ENCODE data around the gene LINC00305. TPM values are rescaled to one million over a fixed set of nuclear protein-coding genes. Genes with fewer than 3 reads are reported as not detected.

The LINC00305 gene
- polyA plus RNA-seq, 3 donors: not detected

DNA sequence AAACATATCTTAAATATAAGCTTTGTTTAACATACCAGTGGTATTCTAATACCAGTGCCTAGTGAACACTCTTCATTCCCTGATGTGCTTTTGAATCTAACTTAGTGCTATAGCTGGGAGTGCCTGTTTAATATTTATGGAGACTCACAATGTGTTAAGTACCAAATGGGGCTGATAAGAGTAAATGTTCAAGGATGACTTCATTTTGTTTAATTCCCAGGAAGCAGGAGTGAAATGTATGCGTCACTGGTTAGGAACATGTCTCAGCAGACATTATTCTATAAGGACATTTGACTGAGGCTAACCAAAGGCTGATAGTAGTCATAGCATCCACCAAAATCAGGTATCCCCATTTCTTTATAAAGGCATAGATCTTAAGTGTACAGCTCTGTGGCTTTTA lies 31.7 kb upstream of the LINC00305 start:
- intact Hi-C loops (cut with micrococcal nuclease): no loop called here
- no peak overlapping the region for H3K9ac ChIP-seq (ENCODE audit: insufficient read depth, low read length, poor library complexity, severe bottlenecking)
- Mint-ChIP-seq H3K36me3 (no peaks in the 10 kb centered on the region), H3K4me1 (no peaks in the 10 kb centered on the region), H3K9me3 (peaks cover 0 to 8% (median 0%) of the 10 kb centered on the region in 7 donors), H3K27me3 (ENCODE audit: low read depth in 3 of 3) (peaks cover 0 to 2% (median 0%) of the 10 kb centered on the region in 3 donors), H3K27ac (no peak overlapping the region), H3K4me3 (no peak overlapping the region)
- no peak overlapping the region for H3K4me2 ChIP-seq (replicated peaks; ENCODE audit: extremely low read depth, low read length, poor library complexity, severe bottlenecking)
- H2AFZ ChIP-seq (ENCODE audit: insufficient read depth, low read depth, low read length, poor library complexity, severe bottlenecking): no peak overlapping the region
- DNase-seq: no peak
- no peaks in the 10 kb centered on the region for H3K4me1 ChIP-seq (ENCODE audit: control insufficient read depth in 1 of 2, insufficient read depth in 2 of 2, low read length in 2 of 2)
- no peaks in the 10 kb centered on the region for H4K20me1 ChIP-seq (ENCODE audit: insufficient read depth, low read length)
- H3K4me3 ChIP-seq (replicated peaks in 1 of 3; ENCODE audit: low read depth in 2 of 3, low read length in 3 of 3): no peak overlapping the region
- TF ChIP-seq, protein P1, sequence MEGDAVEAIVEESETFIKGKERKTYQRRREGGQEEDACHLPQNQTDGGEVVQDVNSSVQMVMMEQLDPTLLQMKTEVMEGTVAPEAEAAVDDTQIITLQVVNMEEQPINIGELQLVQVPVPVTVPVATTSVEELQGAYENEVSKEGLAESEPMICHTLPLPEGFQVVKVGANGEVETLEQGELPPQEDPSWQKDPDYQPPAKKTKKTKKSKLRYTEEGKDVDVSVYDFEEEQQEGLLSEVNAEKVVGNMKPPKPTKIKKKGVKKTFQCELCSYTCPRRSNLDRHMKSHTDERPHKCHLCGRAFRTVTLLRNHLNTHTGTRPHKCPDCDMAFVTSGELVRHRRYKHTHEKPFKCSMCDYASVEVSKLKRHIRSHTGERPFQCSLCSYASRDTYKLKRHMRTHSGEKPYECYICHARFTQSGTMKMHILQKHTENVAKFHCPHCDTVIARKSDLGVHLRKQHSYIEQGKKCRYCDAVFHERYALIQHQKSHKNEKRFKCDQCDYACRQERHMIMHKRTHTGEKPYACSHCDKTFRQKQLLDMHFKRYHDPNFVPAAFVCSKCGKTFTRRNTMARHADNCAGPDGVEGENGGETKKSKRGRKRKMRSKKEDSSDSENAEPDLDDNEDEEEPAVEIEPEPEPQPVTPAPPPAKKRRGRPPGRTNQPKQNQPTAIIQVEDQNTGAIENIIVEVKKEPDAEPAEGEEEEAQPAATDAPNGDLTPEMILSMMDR (IDR thresholded peaks at IDR 0.05): no peak
- no peaks in the 10 kb centered on the region for H3K79me2 ChIP-seq (ENCODE audit: insufficient read depth, low read length)
- H3K9me3 ChIP-seq (replicated peaks in 1 of 2; ENCODE audit: control insufficient read depth in 1 of 2, insufficient read depth in 1 of 2, low read length in 2 of 2): no peaks in the 10 kb centered on the region
- no peaks in the 10 kb centered on the region for H3K27me3 ChIP-seq (ENCODE audit: control insufficient read depth in 2 of 2, insufficient read depth in 2 of 2, low read length in 2 of 2)
- no peaks in the 10 kb centered on the region for H3K36me3 ChIP-seq (replicated peaks in 1 of 2; ENCODE audit: control insufficient read depth in 1 of 2, insufficient read depth in 2 of 2, low read length in 2 of 2)
- no peak overlapping the region for H3K27ac ChIP-seq (ENCODE audit: low read depth in 1 of 2, low read length in 2 of 2)
- WGBS (ENCODE audit: insufficient coverage): 100% methylated on average over 1 of the region's 1 CpG

DNA sequence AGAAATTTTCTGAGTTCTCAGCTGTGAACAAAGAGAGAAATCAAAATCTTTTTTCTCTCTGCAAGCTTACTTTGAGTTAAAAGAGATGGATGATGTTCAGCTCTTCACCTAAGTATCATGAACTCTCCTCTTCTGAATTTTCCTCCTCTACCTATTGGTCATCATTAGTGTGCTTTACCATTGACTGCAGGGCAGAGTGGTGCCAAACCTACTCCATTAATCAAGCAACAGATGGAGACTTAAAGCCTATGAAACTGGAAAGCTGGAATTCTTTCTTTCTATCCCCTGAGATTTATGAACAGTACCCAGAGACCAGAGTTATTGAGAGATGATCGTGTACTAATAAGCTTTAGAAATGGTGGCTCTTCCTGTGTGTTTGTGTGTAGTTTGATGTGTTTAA lies 31.3 kb upstream of the LINC00305 start:
- Histone ChIP-seq H3K9me3 (replicated peaks in 1 of 2; ENCODE audit: control insufficient read depth in 1 of 2, insufficient read depth in 1 of 2, low read length in 2 of 2) (no peaks in the 10 kb centered on the region), H3K4me2 (replicated peaks; ENCODE audit: extremely low read depth, low read length, poor library complexity, severe bottlenecking) (no peak overlapping the region), H3K27me3 (ENCODE audit: control insufficient read depth in 2 of 2, insufficient read depth in 2 of 2, low read length in 2 of 2) (no peaks in the 10 kb centered on the region), H3K4me3 (replicated peaks in 1 of 3; ENCODE audit: low read depth in 2 of 3, low read length in 3 of 3) (no peak overlapping the region), H3K36me3 (replicated peaks in 1 of 2; ENCODE audit: control insufficient read depth in 1 of 2, insufficient read depth in 2 of 2, low read length in 2 of 2) (no peaks in the 10 kb centered on the region), H3K27ac (ENCODE audit: low read depth in 1 of 2, low read length in 2 of 2) (no peak overlapping the region), H2AFZ (ENCODE audit: insufficient read depth, low read depth, low read length, poor library complexity, severe bottlenecking) (no peak overlapping the region), H3K9ac (ENCODE audit: insufficient read depth, low read length, poor library complexity, severe bottlenecking) (no peak overlapping the region), H3K79me2 (ENCODE audit: insufficient read depth, low read length) (no peaks in the 10 kb centered on the region), H4K20me1 (ENCODE audit: insufficient read depth, low read length) (no peaks in the 10 kb centered on the region), H3K4me1 (ENCODE audit: control insufficient read depth in 1 of 2, insufficient read depth in 2 of 2, low read length in 2 of 2) (no peaks in the 10 kb centered on the region)
- intact Hi-C loops (cut with micrococcal nuclease): no loop called here
- no peak for DNase-seq
- H3K9me3 Mint-ChIP-seq: peaks cover 0 to 10% (median 0%) of the 10 kb centered on the region in 7 donors
- H3K27me3 Mint-ChIP-seq (ENCODE audit: low read depth in 3 of 3): peaks cover 0 to 2% (median 0%) of the 10 kb centered on the region in 3 donors
- no CpG with 5 or more reads among the region's 1 CpG for WGBS (ENCODE audit: insufficient coverage)
- no peak overlapping the region for H3K27ac Mint-ChIP-seq
- H3K36me3 Mint-ChIP-seq: no peaks in the 10 kb centered on the region
- no peaks in the 10 kb centered on the region for H3K4me1 Mint-ChIP-seq
- TF ChIP-seq, protein P1 (IDR thresholded peaks at IDR 0.05): no peak
- H3K4me3 Mint-ChIP-seq: no peak overlapping the region
